Tibial artery (tissue), 4 donors: ENCODE results near the gene STARD13.

ENCODE experiments used
- DNase-seq, 2 donors: peaks; one replicate each; pipeline ENCODE4 v3.0.0-alpha.2; 2019
- H3K27ac ChIP-seq, 2 donors: fragments of 200-600 bp; sonication (generic) in 1 of 2; 1 replicate in 1 of 2; 2 replicates in 1 of 2; pipeline ENCODE4 v1.5.1; 2018 to 2019; ENCODE audit warnings: mild to moderate bottlenecking in 1 of 2
- H3K27me3 ChIP-seq, 2 donors: fragments of 200-600 bp; sonication (generic) in 1 of 2; one replicate each; pipeline versions ENCODE4 v1.5.1 to v1.6.0; 2016 to 2019
- H3K36me3 ChIP-seq, 3 donors: fragments of 200-600 bp; sonication (generic) in 2 of 3; one replicate each; pipeline ENCODE4 v1.5.1; 2016 to 2019; ENCODE audit warnings: mild to moderate bottlenecking in 2 of 3
- H3K4me1 ChIP-seq, 4 donors: fragments of 200-600 bp; sonication (generic) in 2 of 4; 1 replicate in 3 of 4; 2 replicates in 1 of 4; pipeline ENCODE4 v1.5.1; 2016 to 2019
- H3K4me3 ChIP-seq, 2 donors: fragments of 200-600 bp; sonication (generic) in 1 of 2; 1 replicate in 1 of 2; 2 replicates in 1 of 2; pipeline ENCODE4 v1.5.1; 2018 to 2019; ENCODE audit warnings: mild to moderate bottlenecking in 2 of 2
- H3K9me3 ChIP-seq, 3 donors: fragments of 200-600 bp; sonication (generic) in 1 of 3; one replicate each; pipeline ENCODE4 v1.5.1; 2016 to 2019
- CTCF ChIP-seq, 2 experiments: fragments of 200-600 bp in 1 of 2; fragments of 450-650 bp in 1 of 2; IDR thresholded peaks; one replicate each; pipeline ENCODE4 v1.5.1; 2017 to 2019; ENCODE audit warnings: antibody characterized with exemption in 2 of 2, mild to moderate bottlenecking in 1 of 2, moderate library complexity in 1 of 2
- intact Hi-C: fragments of 100-400 bp; cut with DNase I; formaldehyde crosslinking; loops from one replicate; pipeline ENCODE4 v1.15.0; 2023; ENCODE audit warnings: low total_unique reads

The STARD13 gene

GRCh38 chr13:33270895-33271538 lies 14.5 kb downstream of the STARD13 start:
- Histone ChIP-seq H3K4me1 (peaks cover 3 to 65% (median 28%) of the 10 kb centered on the region in 4 donors), H3K27me3 (no peaks in the 10 kb centered on the region), H3K27ac (peak overlapping the region; percentile 48 to 59), H3K4me3 (no peak overlapping the region), H3K9me3 (no peaks in the 10 kb centered on the region), H3K36me3 (no peaks in the 10 kb centered on the region)
- no peak for TF ChIP-seq CTCF (IDR thresholded peaks at IDR 0.05)
- intact Hi-C loops = no loop called here
- DNase-seq = no peak

- Histone ChIP-seq H3K4me3 (no peak overlapping the region), H3K9me3 (no peaks in the 10 kb centered on the region), H3K27me3 (no peaks in the 10 kb centered on the region), H3K36me3 (no peaks in the 10 kb centered on the region), H3K4me1 (peaks cover 0 to 59% (median 28%) of the 10 kb centered on the region in 4 donors), H3K27ac (no peak overlapping the region)
- DNase-seq = no peak
- intact Hi-C loops = no loop called here
- no peak for TF ChIP-seq CTCF (IDR thresholded peaks at IDR 0.05)
These were observed 19.9 kb downstream of the STARD13 start for GRCh38 chr13:33265607-33266006.

- peaks cover 0 to 59% (median 27%) of the 10 kb centered on the region in 4 donors for H3K4me1 ChIP-seq
- H3K27me3 ChIP-seq = no peaks in the 10 kb centered on the region
- H3K4me3 ChIP-seq = no peak overlapping the region
- no peaks in the 10 kb centered on the region for H3K9me3 ChIP-seq
- no peaks in the 10 kb centered on the region for H3K36me3 ChIP-seq
- DNase-seq = no peak
- no peak overlapping the region for H3K27ac ChIP-seq
- TF ChIP-seq CTCF (IDR thresholded peaks at IDR 0.05) = no peak
- intact Hi-C loops = no loop called here
These were observed 20.4 kb downstream of the STARD13 start for GRCh38 chr13:33265133-33265532.

- H3K4me3 ChIP-seq = no peak overlapping the region
- H3K27me3 ChIP-seq = no peaks in the 10 kb centered on the region
- H3K4me1 ChIP-seq = peaks cover 0 to 57% (median 26%) of the 10 kb centered on the region in 4 donors
- no peaks in the 10 kb centered on the region for H3K36me3 ChIP-seq
- no peak for TF ChIP-seq CTCF (IDR thresholded peaks at IDR 0.05)
- DNase-seq = no peak
- no peaks in the 10 kb centered on the region for H3K9me3 ChIP-seq
- intact Hi-C loops = no loop called here
- no peak overlapping the region for H3K27ac ChIP-seq
These were observed 21.0 kb downstream of the STARD13 start for GRCh38 chr13:33264620-33264978.

GRCh38 chr13:33263976-33264619 lies 21.5 kb downstream of the STARD13 start:
- H3K4me1 ChIP-seq = peaks cover 0 to 56% (median 23%) of the 10 kb centered on the region in 4 donors
- intact Hi-C loops = no loop called here
- H3K4me3 ChIP-seq = no peak overlapping the region
- no peak for DNase-seq
- no peak for TF ChIP-seq CTCF (IDR thresholded peaks at IDR 0.05)
- no peaks in the 10 kb centered on the region for H3K9me3 ChIP-seq
- no peak overlapping the region for H3K27ac ChIP-seq
- no peaks in the 10 kb centered on the region for H3K27me3 ChIP-seq
- no peaks in the 10 kb centered on the region for H3K36me3 ChIP-seq
